Measurements from ENCODE around the gene PAPSS1.

The PAPSS1 gene

GRCh38 chr4:107619066-107619465 is 101.0 kb downstream of the PAPSS1 start:
- Histone ChIP-seq H3K9me3 (ENCODE audit: insufficient read depth, low read depth, low read length) (peaks cover 5% of the 10 kb centered on the region; the same call in 1 of the 2 replicates), H3K4me3 (ENCODE audit: low read length, poor library complexity, severe bottlenecking) (no peak overlapping the region), H3K79me2 (ENCODE audit: insufficient read depth, low read length) (no peaks in the 10 kb centered on the region), H3K9ac (ENCODE audit: low read depth, low read length, poor library complexity, severe bottlenecking) (no peak overlapping the region), H3F3A (ENCODE audit: low read depth) (no peaks in the 10 kb centered on the region), H3K9me2 (replicated peaks; ENCODE audit: low read depth, low read length) (no peaks in the 10 kb centered on the region), H3K36me3 (ENCODE audit: insufficient read depth, low read length) (peaks cover 15% of the 10 kb centered on the region; the same call in 1 of the 2 replicates), H3K4me1 (ENCODE audit: insufficient read depth, low read length, poor library complexity, severe bottlenecking) (peaks cover 7% of the 10 kb centered on the region), H4K20me1 (ENCODE audit: insufficient read depth, low read length, poor library complexity, severe bottlenecking) (no peaks in the 10 kb centered on the region), H3K4me2 (ENCODE audit: low read depth, low read length, poor library complexity, severe bottlenecking) (no peak overlapping the region), H2AFZ (ENCODE audit: low read length) (no peak overlapping the region), H3K27me3 (ENCODE audit: insufficient read depth, low read length, poor library complexity, severe bottlenecking) (no peaks in the 10 kb centered on the region)
- TF ChIP-seq EZH2phosphoT487 (IDR thresholded peaks at IDR 0.05; ENCODE audit: borderline replicate concordance), result no peak
- TF ChIP-seq, protein P1, sequence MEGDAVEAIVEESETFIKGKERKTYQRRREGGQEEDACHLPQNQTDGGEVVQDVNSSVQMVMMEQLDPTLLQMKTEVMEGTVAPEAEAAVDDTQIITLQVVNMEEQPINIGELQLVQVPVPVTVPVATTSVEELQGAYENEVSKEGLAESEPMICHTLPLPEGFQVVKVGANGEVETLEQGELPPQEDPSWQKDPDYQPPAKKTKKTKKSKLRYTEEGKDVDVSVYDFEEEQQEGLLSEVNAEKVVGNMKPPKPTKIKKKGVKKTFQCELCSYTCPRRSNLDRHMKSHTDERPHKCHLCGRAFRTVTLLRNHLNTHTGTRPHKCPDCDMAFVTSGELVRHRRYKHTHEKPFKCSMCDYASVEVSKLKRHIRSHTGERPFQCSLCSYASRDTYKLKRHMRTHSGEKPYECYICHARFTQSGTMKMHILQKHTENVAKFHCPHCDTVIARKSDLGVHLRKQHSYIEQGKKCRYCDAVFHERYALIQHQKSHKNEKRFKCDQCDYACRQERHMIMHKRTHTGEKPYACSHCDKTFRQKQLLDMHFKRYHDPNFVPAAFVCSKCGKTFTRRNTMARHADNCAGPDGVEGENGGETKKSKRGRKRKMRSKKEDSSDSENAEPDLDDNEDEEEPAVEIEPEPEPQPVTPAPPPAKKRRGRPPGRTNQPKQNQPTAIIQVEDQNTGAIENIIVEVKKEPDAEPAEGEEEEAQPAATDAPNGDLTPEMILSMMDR (conservative IDR thresholded peaks at IDR 0.05; ENCODE audit: low read length), result no peak

- Histone ChIP-seq H3K79me2 (ENCODE audit: insufficient read depth, low read length) (no peaks in the 10 kb centered on the region), H3K4me1 (ENCODE audit: insufficient read depth, low read length, poor library complexity, severe bottlenecking) (peaks cover 7% of the 10 kb centered on the region), H3K36me3 (ENCODE audit: insufficient read depth, low read length) (peaks cover 14% of the 10 kb centered on the region; the same call in 1 of the 2 replicates), H3F3A (ENCODE audit: low read depth) (no peaks in the 10 kb centered on the region), H3K4me3 (ENCODE audit: low read length, poor library complexity, severe bottlenecking) (no peak overlapping the region), H2AFZ (ENCODE audit: low read length) (no peak overlapping the region), H3K9ac (ENCODE audit: low read depth, low read length, poor library complexity, severe bottlenecking) (no peak overlapping the region), H3K9me2 (replicated peaks; ENCODE audit: low read depth, low read length) (no peaks in the 10 kb centered on the region), H3K27me3 (ENCODE audit: insufficient read depth, low read length, poor library complexity, severe bottlenecking) (no peaks in the 10 kb centered on the region), H4K20me1 (ENCODE audit: insufficient read depth, low read length, poor library complexity, severe bottlenecking) (no peaks in the 10 kb centered on the region), H3K4me2 (ENCODE audit: low read depth, low read length, poor library complexity, severe bottlenecking) (no peak overlapping the region), H3K9me3 (ENCODE audit: insufficient read depth, low read depth, low read length) (peaks cover 4% of the 10 kb centered on the region; the same call in 1 of the 2 replicates)
- TF ChIP-seq, protein P1 (conservative IDR thresholded peaks at IDR 0.05; ENCODE audit: low read length), result no peak
- TF ChIP-seq EZH2phosphoT487 (IDR thresholded peaks at IDR 0.05; ENCODE audit: borderline replicate concordance), result no peak
These were observed 101.4 kb downstream of the PAPSS1 start for GRCh38 chr4:107618656-107619055.

GRCh38 chr4:107616838-107617389 is 103.1 kb downstream of the PAPSS1 start:
- Histone ChIP-seq H3F3A (ENCODE audit: low read depth) (no peaks in the 10 kb centered on the region), H3K9me2 (replicated peaks; ENCODE audit: low read depth, low read length) (no peaks in the 10 kb centered on the region), H2AFZ (ENCODE audit: low read length) (no peak overlapping the region), H3K27me3 (ENCODE audit: insufficient read depth, low read length, poor library complexity, severe bottlenecking) (no peaks in the 10 kb centered on the region), H3K79me2 (ENCODE audit: insufficient read depth, low read length) (no peaks in the 10 kb centered on the region), H3K36me3 (ENCODE audit: insufficient read depth, low read length) (peaks cover 21% of the 10 kb centered on the region; the same call in 1 of the 2 replicates), H3K4me1 (ENCODE audit: insufficient read depth, low read length, poor library complexity, severe bottlenecking) (peaks cover 7% of the 10 kb centered on the region), H3K9ac (ENCODE audit: low read depth, low read length, poor library complexity, severe bottlenecking) (no peak overlapping the region), H3K4me2 (ENCODE audit: low read depth, low read length, poor library complexity, severe bottlenecking) (no peak overlapping the region), H4K20me1 (ENCODE audit: insufficient read depth, low read length, poor library complexity, severe bottlenecking) (no peaks in the 10 kb centered on the region), H3K4me3 (ENCODE audit: low read length, poor library complexity, severe bottlenecking) (no peak overlapping the region), H3K9me3 (ENCODE audit: insufficient read depth, low read depth, low read length) (no peaks in the 10 kb centered on the region)
- TF ChIP-seq, protein P1 (conservative IDR thresholded peaks at IDR 0.05; ENCODE audit: low read length), result no peak
- no peak for TF ChIP-seq EZH2phosphoT487 (IDR thresholded peaks at IDR 0.05; ENCODE audit: borderline replicate concordance)

Measured in Loucy (cell line).